DMS53 treated with DMSO at 0.1 percent for 48 hours (cell line): ENCODE results near the gene ADARB2.

Experiments
- DNase-seq: peaks from one replicate; lab custom pipeline; 2025; ENCODE audit not compliant: unreplicated experiment; lab: John Stamatoyannopoulos, UW

ADARB2 gene

GRCh38 chr10:1128115-1128514 is 609.2 kb downstream of the ADARB2 start:
- DNase-seq: no peak

- DNase-seq: no peak
Observed at GRCh38 chr10:1127629-1128028, 609.7 kb downstream of the ADARB2 start.
